ENCODE measurements around the gene DLG5.

The DLG5 gene

GRCh38 chr10:77859865-77860282, 66.7 kb downstream of the DLG5 start:
- peaks cover 3 to 8% of the 10 kb centered on the region in 2 experiments for H3K36me3 ChIP-seq (ENCODE audit: control insufficient read depth in 1 of 2, insufficient read depth in 2 of 2, low read length in 2 of 2)
- peaks cover 2% of the 10 kb centered on the region for H3K9me3 ChIP-seq (ENCODE audit: insufficient read depth, low read depth, low read length)
- H2BK120ac ChIP-seq (ENCODE audit: insufficient read depth, low read length, poor library complexity), result no peak overlapping the region
- peaks cover 10% of the 10 kb centered on the region for H3K79me2 ChIP-seq (ENCODE audit: control insufficient read depth, insufficient read depth, low read length, poor library complexity)
- WGBS (ENCODE audit: extremely low coverage, insufficient coverage, insufficient read length), result no CpG with 5 or more reads among the region's 4 CpGs
- H2BK5ac ChIP-seq (ENCODE audit: low read depth, low read length, poor library complexity), result peak overlapping the region; percentile 38
- no peak overlapping the region for H3K4me2 ChIP-seq (ENCODE audit: low read length)
- no peak overlapping the region for H4K12ac ChIP-seq (ENCODE audit: low read depth, low read length)
- no peak overlapping the region for H2AK5ac ChIP-seq (ENCODE audit: low read length)
- no peak overlapping the region for H3K9ac ChIP-seq (ENCODE audit: low read length)
- no peak overlapping the region for H2AFZ ChIP-seq (ENCODE audit: insufficient read depth, low read length, poor library complexity)
- no peak overlapping the region for H3K18ac ChIP-seq (ENCODE audit: low read length)
- H3K23ac ChIP-seq (ENCODE audit: low read length), result no peak overlapping the region
- H4K8ac ChIP-seq (ENCODE audit: low read depth, low read length), result no peak overlapping the region
- peak overlapping the region; percentile 61 for H3K27ac ChIP-seq (ENCODE audit: low read depth, low read length)
- DNase-seq, result peak in 1 of 2 donors; percentile 64
- H3K4ac ChIP-seq (ENCODE audit: low read depth, low read length), result no peak overlapping the region
- peaks cover 35 to 54% of the 10 kb centered on the region in 2 experiments for H3K4me1 ChIP-seq (ENCODE audit: control insufficient read depth in 1 of 2, insufficient read depth in 2 of 2, low read length in 2 of 2)
- H4K91ac ChIP-seq (ENCODE audit: low read depth, low read length), result peak overlapping the region; percentile 33
- no peaks in the 10 kb centered on the region for H3K27me3 ChIP-seq (ENCODE audit: insufficient read depth, low read length)
- H3K4me3 ChIP-seq (ENCODE audit: low read depth, low read length), result no peak overlapping the region
- H3K14ac ChIP-seq (ENCODE audit: low read length), result no peak overlapping the region
- H2BK12ac ChIP-seq (ENCODE audit: low read length), result no peak overlapping the region
- H3K79me1 ChIP-seq (ENCODE audit: low read length), result peaks cover 34% of the 10 kb centered on the region

DNA sequence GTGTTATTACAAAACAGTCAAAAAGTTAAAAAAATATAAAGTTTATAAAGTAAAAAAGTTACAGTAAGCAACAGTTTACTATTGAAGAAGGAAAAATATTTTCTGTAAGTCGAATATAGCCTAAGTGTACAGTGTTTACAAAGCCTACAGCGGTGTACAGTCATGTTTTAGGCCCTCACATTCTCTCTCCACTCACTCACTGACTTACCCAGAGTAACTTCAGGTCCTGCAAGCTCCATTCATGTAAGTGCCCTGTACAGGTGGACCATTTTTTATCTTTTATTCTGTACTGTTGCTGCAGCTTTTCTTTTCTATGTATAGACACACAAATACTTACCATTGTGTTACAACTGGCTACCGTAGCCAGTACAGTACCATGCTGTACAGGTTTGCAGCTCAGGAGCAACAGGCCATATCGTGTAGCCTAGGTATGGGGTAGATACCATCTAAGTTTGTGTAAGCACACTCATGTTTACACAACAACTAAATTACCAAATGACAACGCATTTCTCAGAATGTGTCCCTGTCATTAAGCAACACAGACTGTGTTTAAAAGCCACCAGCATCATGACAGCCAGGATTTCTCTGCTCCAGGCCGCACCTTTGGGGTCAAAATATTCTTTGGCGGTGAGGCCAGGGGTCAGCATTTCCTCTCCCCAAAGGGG, 67.2 kb downstream of the DLG5 start:
- Histone ChIP-seq H3K23ac (ENCODE audit: low read length) (no peak overlapping the region), H3K36me3 (ENCODE audit: control insufficient read depth in 1 of 2, insufficient read depth in 2 of 2, low read length in 2 of 2) (peaks cover 5 to 11% of the 10 kb centered on the region in 2 experiments), H3K79me2 (ENCODE audit: control insufficient read depth, insufficient read depth, low read length, poor library complexity) (peaks cover 10% of the 10 kb centered on the region), H2AK5ac (ENCODE audit: low read length) (no peak overlapping the region), H3K9me3 (ENCODE audit: insufficient read depth, low read depth, low read length) (peaks cover 2% of the 10 kb centered on the region), H3K4me3 (ENCODE audit: low read depth, low read length) (no peak overlapping the region), H2AFZ (ENCODE audit: insufficient read depth, low read length, poor library complexity) (no peak overlapping the region), H3K4ac (ENCODE audit: low read depth, low read length) (no peak overlapping the region), H3K14ac (ENCODE audit: low read length) (no peak overlapping the region), H4K8ac (ENCODE audit: low read depth, low read length) (no peak overlapping the region), H3K4me2 (ENCODE audit: low read length) (no peak overlapping the region), H3K4me1 (ENCODE audit: control insufficient read depth in 1 of 2, insufficient read depth in 2 of 2, low read length in 2 of 2) (peaks cover 32 to 48% of the 10 kb centered on the region in 2 experiments), H3K79me1 (ENCODE audit: low read length) (peaks cover 32% of the 10 kb centered on the region), H3K9ac (ENCODE audit: low read length) (no peak overlapping the region), H2BK120ac (ENCODE audit: insufficient read depth, low read length, poor library complexity) (no peak overlapping the region), H3K18ac (ENCODE audit: low read length) (no peak overlapping the region), H3K27me3 (ENCODE audit: insufficient read depth, low read length) (no peaks in the 10 kb centered on the region), H3K27ac (ENCODE audit: low read depth, low read length) (peak overlapping the region; percentile 61), H2BK5ac (ENCODE audit: low read depth, low read length, poor library complexity) (peak overlapping the region; percentile 38), H2BK12ac (ENCODE audit: low read length) (no peak overlapping the region), H4K12ac (ENCODE audit: low read depth, low read length) (no peak overlapping the region), H4K91ac (ENCODE audit: low read depth, low read length) (peak overlapping the region; percentile 33)
- WGBS (ENCODE audit: extremely low coverage, insufficient coverage, insufficient read length), result no CpG with 5 or more reads among the region's 7 CpGs
- DNase-seq, result peak; percentile 76 to 93

DNA sequence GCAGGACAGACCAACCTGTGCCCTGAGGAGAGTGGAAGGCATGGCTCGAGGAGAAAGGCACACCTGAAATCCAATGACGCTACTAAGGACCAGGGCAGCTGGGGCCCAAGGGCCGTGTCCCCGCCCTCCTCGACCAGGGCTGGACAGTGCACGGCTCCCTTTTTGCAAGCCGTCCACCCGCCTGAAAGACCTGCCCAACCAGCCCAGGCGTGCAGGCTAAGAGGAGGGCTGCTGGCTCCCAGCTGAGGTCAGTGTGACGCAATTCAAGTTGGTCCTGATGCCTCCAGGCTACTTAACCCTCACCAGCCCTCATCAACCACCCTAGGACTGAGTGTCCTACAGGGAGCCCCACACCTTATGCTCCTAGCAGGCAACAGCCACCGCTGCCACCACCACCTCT, 69.3 kb downstream of the DLG5 start:
- Histone ChIP-seq H2BK5ac (ENCODE audit: low read depth, low read length, poor library complexity) (peak overlapping the region; percentile 75), H3K27me3 (ENCODE audit: insufficient read depth, low read length) (no peaks in the 10 kb centered on the region), H2AFZ (ENCODE audit: insufficient read depth, low read length, poor library complexity) (no peak overlapping the region), H3K4me1 (ENCODE audit: control insufficient read depth in 1 of 2, insufficient read depth in 2 of 2, low read length in 2 of 2) (peaks cover 27 to 41% of the 10 kb centered on the region in 2 experiments), H3K79me2 (ENCODE audit: control insufficient read depth, insufficient read depth, low read length, poor library complexity) (peaks cover 13% of the 10 kb centered on the region), H4K8ac (ENCODE audit: low read depth, low read length) (peak overlapping the region; percentile 52), H3K9me3 (ENCODE audit: insufficient read depth, low read depth, low read length) (peaks cover 2% of the 10 kb centered on the region), H3K23ac (ENCODE audit: low read length) (no peak overlapping the region), H2AK5ac (ENCODE audit: low read length) (peak overlapping the region; percentile 82), H3K18ac (ENCODE audit: low read length) (peak overlapping the region; percentile 70), H2BK120ac (ENCODE audit: insufficient read depth, low read length, poor library complexity) (peak overlapping the region; percentile 85), H3K79me1 (ENCODE audit: low read length) (peaks cover 28% of the 10 kb centered on the region), H3K27ac (ENCODE audit: low read depth, low read length) (peak overlapping the region; percentile 58), H3K14ac (ENCODE audit: low read length) (peak overlapping the region; percentile 69), H3K4ac (ENCODE audit: low read depth, low read length) (peak overlapping the region; percentile 16), H2BK12ac (ENCODE audit: low read length) (peak overlapping the region; percentile 74), H3K9ac (ENCODE audit: low read length) (no peak overlapping the region), H3K4me3 (ENCODE audit: low read depth, low read length) (no peak overlapping the region), H3K4me2 (ENCODE audit: low read length) (peak overlapping the region; percentile 42), H3K36me3 (ENCODE audit: control insufficient read depth in 1 of 2, insufficient read depth in 2 of 2, low read length in 2 of 2) (peaks cover 21 to 27% of the 10 kb centered on the region in 2 experiments), H4K12ac (ENCODE audit: low read depth, low read length) (no peak overlapping the region), H4K91ac (ENCODE audit: low read depth, low read length) (peak overlapping the region; percentile 71)
- DNase-seq, result peak; percentile 98 to 99
- no CpG with 5 or more reads among the region's 11 CpGs for WGBS (ENCODE audit: extremely low coverage, insufficient coverage, insufficient read length)

GRCh38 chr10:77856566-77856965, 70.0 kb downstream of the DLG5 start:
- Histone ChIP-seq H3K79me1 (ENCODE audit: low read length) (peaks cover 25% of the 10 kb centered on the region), H3K27ac (ENCODE audit: low read depth, low read length) (peak overlapping the region; percentile 58), H3K4me1 (ENCODE audit: control insufficient read depth in 1 of 2, insufficient read depth in 2 of 2, low read length in 2 of 2) (peaks cover 27 to 39% of the 10 kb centered on the region in 2 experiments), H3K18ac (ENCODE audit: low read length) (peak overlapping the region; percentile 70), H2AFZ (ENCODE audit: insufficient read depth, low read length, poor library complexity) (no peak overlapping the region), H4K12ac (ENCODE audit: low read depth, low read length) (peak overlapping the region; percentile 39), H3K14ac (ENCODE audit: low read length) (peak overlapping the region; percentile 69), H3K36me3 (ENCODE audit: control insufficient read depth in 1 of 2, insufficient read depth in 2 of 2, low read length in 2 of 2) (peaks cover 24 to 29% of the 10 kb centered on the region in 2 experiments), H3K23ac (ENCODE audit: low read length) (no peak overlapping the region), H3K4ac (ENCODE audit: low read depth, low read length) (peak overlapping the region; percentile 16), H3K4me2 (ENCODE audit: low read length) (no peak overlapping the region), H3K79me2 (ENCODE audit: control insufficient read depth, insufficient read depth, low read length, poor library complexity) (peaks cover 11% of the 10 kb centered on the region), H2AK5ac (ENCODE audit: low read length) (peak overlapping the region; percentile 82), H4K91ac (ENCODE audit: low read depth, low read length) (peak overlapping the region; percentile 71), H3K27me3 (ENCODE audit: insufficient read depth, low read length) (no peaks in the 10 kb centered on the region), H2BK12ac (ENCODE audit: low read length) (peak overlapping the region; percentile 74), H2BK5ac (ENCODE audit: low read depth, low read length, poor library complexity) (peak overlapping the region; percentile 75), H3K9me3 (ENCODE audit: insufficient read depth, low read depth, low read length) (peaks cover 2% of the 10 kb centered on the region), H3K4me3 (ENCODE audit: low read depth, low read length) (peak overlapping the region; percentile 26), H3K9ac (ENCODE audit: low read length) (no peak overlapping the region), H2BK120ac (ENCODE audit: insufficient read depth, low read length, poor library complexity) (peak overlapping the region; percentile 85), H4K8ac (ENCODE audit: low read depth, low read length) (peak overlapping the region; percentile 52)
- DNase-seq, result peak in 1 of 2 donors; percentile 33
- no CpG with 5 or more reads among the region's 17 CpGs for WGBS (ENCODE audit: extremely low coverage, insufficient coverage, insufficient read length)
